ENCODE measurements around the gene C10orf143.
"Not testable (repeated sequence)": the region's sequence is repeated elsewhere in the genome, so short reads cannot be mapped to it uniquely, and the experiment has no call there.

Gene C10orf143

DNA sequence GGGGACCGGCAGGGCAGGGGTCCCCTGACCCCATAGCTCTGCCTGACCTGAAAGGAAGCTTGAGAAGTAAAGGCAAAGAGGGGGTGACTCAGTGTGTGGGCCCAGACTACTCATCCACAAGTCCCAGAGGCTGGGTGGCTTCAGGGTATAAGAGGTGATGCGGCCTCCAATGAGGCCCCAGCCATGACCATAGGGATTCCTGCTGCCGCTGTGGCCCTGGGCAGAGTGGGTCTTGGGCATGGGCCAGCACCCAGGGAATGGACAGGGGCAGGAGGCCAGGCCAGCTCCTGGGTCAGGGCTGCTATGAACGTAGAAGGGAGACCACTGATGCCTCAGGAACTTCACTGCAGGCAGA lies 82.2 kb downstream of the C10orf143 start:
- no peak for FAIRE-seq

DNA sequence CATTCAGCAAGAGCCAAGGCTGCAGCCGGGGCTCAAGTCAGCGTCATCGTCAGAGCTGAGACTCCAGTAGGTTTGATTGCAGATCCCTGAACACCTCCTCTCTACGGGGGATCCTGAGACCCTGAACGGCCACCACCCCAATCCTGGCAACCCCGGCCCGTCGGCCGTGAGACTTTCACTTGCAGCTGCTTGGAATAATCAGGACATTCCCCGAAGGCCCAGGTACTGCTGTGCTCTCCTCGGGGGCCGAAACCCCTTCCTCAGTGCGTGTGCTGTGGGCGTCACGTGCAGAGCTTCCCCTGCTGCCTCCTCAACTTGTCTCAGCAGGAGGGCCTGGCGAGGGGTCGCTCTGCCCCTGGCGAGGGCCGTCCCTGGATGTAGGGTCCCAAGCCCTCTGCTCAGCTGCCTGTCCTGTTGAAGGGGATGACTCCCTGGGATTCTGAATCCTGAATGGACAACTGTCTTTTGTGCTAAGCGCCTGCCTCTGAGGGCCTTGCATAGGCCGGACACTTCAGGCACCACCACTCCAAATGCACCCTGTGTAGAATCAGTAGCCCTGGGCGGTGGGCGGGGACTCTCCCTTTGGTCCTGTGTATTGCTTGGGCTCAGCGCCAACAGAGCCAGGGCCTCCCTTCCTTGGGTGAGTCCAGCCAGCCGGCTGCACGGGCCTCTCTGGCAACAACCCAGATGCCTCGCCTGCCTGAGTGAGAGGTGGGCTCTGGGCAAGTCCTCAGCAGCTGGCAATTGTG lies 82.7 kb downstream of the C10orf143 start:
- FAIRE-seq, result no peak

DNA sequence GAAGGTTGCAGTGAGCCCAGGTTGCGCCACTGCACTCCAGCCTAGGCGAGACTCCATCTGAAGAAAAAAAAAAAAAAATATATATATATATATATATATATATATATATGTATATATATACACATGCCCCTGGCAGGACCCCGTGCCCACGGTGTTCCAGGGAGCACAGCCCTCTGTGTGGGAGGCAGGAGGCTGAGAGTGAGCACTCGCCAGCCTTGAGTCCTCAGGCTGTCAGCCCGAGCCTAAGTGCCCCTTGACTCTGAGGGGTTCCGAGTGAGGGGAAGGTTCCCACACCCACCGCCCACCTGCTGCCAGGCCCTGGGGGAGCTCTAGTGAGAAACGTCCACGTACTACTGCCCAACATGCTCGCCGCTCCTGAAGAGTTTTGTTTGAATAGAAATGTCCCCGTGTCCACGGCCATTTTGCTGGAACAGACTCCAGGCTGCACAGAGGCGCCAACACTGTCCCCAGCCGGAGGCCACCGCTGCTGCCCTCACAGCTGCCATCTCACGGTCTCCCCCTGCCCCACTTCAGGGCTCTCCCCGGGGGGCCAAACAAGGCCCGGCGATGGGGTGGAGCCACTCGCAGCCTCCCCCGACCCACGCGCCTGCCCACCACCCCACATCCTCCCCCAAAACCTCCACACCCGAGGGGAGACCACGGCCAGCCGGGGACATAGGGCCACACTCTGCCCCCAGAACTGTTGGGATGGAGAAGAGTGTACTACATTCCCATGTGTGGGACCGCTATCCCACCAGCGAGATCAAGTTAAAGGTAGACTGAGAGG lies 83.8 kb downstream of the C10orf143 start:
- no peak for FAIRE-seq

DNA sequence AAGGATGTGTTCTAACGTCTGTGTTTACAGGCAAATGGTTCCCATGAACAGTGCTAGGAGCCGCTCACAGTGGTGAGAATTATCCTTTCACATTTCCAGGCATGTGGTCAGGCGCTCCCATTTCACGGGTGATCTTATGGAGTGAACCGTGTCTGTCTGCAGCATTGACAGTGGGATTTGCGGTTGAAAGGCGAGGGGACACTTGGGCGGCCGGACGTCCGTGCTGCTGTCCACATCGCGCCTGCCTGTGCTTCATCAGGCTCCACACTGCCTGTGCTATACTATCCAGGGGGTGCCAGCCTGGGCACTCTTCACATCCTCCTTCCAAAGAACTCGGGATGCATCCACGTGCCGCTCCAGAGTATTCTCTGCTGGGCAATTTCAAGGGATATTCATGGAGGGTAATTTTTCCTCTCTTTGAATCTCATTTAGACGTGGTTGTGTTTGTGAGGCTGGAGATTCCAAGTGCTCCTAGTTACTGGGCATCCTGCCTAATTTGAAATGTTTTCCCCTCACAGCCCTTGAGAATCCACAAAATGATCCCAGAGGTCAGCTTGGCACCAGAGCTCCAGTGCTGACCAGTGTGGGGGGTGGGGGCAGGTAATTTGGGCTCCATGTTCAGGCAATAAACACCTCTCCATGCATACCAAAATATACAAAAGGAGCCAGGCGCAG lies 84.7 kb downstream of the C10orf143 start:
- no peak for FAIRE-seq

DNA sequence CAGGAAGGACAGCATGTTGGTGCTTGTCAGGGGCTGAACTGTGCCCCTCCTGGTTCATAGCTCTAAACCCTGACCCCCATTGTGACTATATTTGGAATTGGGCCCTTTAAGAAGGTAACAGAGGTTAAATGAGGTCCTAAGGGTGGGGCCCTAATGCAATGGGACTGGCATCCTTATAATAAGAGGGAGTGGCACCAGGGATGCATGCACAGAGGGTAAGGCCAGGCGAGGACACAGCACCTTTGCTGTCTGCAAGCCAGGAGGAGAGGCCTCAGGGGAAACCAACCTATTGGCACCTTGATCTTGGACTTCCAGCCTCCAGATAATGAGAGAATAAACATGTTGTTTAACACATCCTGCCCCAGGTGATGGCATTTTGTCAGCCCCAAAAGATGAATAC lies 85.3 kb downstream of the C10orf143 start:
- no peak for FAIRE-seq

DNA sequence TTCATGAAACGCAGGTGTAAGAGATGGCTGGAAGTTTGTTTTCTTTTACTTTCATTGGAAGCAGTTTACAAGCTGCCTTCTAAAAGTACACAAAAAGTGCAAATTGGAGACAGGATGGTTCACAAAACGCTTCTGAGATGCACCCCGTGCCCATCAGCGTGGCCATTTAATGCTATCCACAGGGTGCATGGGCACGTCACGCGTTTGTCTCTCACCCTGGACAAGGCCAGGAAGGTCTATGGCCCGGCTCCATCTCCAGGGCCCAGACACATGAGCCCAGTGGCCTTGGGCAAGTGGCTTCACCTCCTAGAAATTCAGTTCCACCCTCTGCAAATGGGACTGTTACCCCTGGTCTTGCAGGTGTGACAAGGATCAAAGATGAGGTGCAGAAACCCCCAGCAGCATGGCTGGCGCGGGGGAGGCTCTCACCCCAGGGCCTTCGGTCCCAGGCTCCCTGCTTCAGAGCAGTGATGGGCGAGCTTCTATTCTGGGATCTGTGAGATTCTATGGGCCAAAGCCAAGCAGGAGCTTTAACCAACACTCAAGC lies 85.8 kb downstream of the C10orf143 start:
- no peak for FAIRE-seq

DNA sequence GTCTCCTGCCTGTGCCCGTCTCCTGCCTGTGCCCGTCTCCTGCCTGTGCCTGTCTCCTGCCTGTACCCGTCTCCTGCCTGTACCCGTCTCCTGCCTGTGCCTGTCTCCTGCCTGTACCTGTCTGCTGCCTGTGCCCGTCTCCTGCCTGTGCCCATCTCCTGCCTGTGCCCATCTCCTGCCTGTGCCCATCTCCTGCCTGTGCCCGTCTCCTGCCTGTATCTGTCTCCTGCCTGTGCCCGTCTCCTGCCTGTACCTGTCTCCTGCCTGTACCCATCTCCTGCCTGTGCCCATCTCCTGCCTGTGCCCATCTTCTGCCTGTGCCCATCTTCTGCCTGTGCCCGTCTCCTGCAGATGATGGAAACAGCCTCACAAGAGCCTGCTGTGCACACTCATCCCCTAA lies 86.3 kb downstream of the C10orf143 start:
- FAIRE-seq, result not testable (repeated sequence)

DNA sequence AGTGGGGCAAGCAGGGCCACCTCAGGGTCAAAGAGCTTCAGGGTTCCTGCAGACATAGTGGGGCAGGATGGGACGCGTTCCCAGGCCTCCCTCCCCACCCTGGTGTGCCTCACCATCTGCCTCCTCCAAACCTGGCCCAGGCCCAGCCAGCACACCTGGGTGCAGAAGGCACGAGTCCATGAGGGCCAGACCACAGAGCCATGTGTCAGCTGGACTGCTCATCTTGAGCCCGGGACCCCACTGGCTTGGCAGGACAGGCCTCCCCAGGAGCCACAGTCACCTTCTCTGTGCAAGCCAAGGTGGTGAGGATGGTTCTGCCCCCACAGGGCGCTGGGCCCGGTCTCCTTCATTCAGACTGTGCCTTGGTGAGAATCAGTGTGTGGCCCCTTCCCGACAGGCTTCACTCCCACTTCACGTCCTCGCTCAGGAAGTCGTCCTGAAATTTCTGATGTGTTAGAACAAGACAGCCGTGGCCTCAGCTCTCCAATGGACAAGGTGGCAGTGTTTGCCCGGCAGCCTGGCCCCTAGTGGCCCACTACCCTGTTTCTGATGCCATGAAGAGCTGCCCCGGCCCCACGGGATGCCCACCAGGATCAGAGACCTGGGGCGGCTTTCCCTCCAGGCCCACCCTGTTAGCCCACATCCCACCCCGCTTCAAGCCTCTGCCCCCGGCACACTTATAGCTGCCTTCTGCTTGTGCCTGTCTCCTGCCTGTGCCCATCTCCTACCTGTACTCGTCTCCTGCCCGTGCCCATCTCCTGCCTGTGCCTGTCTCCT lies 87.0 kb downstream of the C10orf143 start:
- FAIRE-seq, result no peak

DNA sequence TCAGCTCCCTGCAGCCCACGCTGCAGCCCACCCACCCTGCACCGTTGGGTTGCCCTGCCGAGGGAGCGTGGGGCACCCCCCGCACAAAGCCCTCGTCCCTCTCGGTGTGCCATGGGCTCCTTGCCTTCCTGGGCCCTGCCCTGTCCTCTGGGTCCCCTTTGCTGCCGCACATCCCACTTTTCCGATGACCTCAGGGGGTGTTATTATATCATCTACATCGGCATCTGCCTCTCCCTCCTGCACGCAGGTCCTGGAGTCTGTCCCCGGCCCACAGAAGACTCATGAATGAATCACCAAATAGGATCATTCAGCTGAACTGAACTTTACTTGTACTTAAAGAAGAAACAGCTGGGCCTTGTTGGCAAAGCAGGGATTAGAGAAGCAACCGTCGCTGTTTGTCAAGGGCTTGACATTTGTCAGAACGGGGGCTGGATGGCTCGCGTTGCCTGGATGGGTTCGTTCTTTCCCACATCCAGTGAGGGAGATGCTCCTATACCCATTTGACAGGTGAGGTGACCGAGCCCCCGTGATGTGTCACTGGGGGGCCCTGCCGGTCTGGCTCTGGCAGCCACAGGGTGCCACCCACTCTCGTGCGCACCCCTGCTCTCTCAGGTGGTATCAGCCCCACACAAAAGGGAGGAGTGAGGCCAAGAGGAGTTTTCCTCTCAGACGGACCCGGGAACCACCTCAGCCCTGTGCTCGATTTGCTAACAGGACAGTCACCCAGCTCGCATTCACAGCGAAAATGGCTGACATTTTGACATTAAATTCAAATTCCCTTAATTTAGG lies 87.9 kb downstream of the C10orf143 start:
- FAIRE-seq, result no peak

DNA sequence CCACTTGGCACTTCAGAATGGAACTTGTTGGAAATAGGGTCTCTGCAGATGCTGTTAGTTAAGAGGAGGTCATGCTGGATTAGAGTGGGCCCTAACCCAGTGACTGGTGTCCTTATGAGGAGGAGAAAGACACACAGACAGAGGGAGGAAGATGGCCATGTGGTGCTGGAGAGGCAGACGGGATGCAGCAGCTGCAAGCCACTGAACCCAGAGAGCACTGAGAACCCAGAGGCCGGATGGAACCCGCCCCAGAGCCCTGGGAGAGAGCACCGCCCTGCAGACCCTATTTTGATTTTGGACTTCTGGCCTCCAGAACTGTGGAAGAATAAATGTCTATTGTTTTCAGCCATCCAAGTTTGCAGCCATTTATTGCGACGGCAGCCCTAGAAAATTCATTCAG lies 88.5 kb downstream of the C10orf143 start:
- no peak for FAIRE-seq

DNA sequence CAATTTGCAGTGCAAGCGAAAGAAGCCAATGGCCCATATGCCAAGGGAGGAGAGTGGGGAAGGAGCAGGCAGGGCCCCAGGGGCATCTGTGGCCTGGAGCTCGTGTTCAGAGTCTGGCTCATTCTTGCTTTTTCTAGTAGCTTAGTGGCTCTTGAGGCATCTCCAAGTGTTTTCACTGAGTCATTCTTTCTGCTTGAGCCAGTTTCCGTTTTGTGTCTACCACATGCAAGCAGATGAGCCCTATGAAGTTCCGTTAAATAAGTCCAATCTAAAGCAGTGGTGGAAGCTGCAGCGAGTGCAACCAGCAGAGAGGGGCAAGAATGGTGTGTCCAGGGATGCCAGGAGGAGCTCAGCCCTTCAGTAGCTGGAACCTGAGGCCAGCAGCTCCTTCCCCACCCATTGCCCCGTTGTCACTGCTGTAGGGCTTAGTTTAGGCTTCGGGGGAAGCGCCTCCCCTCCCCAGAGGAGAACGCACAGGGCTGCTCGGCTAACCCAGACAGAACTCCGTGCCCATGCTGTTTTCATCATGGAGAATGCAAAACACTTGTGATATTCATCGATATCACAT lies 89.2 kb downstream of the C10orf143 start:
- FAIRE-seq, result no peak

DNA sequence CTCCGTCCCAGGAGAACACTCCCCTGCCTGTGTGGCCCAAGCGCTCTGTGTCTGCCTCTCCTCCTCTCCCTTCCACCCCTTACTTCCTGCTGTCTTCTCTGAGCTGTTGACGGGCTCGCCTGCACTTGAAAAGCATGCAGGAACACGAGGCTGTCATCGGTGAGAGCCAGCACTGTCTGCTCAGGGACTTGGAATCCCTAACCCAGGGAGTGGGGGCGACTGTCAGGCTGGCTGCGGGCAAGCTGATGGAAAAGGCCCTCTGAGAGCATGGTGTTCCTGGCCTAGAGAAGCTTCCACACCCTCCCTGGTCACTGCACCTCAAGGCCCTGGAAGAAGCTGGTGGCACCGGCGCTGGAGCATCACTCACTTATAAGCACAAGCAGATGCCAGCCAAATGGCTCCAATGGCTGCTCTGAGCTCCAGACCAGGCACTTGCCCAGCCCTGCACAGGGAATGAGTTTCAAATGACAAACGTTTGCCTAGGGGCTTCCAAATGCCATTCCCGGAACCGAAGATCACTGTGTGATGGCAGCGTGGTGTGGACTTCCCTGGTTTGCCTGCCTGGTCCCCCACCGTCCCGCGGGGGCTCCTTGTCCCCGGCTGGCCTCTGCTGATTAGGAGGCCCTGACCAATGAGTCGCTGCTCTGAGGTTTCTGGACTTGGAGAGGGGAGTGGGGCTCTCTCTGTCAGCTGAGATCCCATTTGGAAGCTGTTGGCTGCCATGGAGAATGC lies 89.8 kb downstream of the C10orf143 start:
- no peak for FAIRE-seq

DNA sequence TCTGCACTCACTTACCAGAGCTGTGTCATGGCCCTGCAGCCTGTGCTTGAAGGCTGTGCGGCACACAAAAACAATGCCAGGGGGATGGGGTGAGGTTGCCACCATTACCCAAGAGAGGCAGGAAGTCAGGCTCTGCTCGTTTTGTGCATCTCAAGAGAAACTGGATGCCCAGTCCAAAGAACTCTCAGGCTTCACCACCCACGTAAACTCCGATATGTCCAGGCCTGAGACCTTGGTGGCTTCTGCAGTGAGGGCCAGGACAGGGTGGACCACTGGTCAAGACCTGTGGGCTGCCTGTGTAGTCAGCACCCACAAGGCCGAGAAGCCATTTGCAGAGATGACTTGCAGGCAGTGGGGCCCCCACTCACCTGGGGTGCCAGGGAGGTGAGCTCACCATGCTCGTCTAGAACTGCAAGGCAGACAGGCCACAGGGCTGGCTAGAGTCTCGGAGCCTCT lies 91.9 kb downstream of the C10orf143 start:
- FAIRE-seq, result no peak

DNA sequence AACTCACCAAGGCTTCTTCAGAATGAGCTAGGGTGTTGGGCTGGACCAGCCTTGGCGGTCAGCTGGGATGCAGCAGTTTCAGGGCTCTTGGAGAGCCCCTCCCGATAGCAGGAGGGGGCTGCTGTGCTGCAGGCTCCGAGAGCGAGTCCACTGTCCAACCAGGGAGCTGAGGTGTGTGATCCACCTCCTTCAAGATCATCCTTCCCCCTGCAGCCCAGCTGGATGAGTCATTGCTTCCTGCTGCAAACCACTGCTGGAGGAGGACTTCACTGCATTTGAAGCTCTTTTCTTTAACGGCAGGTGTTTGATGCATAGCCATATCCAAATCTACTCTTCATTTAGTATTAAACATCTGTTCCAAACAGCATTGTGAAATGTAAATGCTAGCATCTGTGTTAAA lies 92.4 kb downstream of the C10orf143 start:
- no peak for FAIRE-seq

DNA sequence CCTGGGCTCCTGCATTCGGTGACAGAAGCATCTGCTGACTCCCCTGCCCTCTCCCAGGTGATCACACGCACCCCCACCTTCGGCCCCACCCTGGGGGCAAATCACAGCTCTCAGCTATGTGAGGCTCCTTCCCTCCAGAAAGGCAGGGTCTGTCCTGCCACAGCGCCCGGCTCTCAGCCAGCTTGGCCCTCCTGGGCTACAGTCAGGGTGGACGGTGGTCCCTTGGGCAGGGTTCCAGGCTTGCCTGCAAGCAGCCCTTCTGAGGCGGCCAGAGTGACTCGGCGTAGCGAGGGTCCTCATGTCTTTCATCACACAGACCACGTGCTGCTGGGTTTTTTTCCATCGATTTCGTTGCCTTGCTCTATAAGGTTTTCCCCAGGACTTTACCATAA lies 93.0 kb downstream of the C10orf143 start:
- no peak for FAIRE-seq

DNA sequence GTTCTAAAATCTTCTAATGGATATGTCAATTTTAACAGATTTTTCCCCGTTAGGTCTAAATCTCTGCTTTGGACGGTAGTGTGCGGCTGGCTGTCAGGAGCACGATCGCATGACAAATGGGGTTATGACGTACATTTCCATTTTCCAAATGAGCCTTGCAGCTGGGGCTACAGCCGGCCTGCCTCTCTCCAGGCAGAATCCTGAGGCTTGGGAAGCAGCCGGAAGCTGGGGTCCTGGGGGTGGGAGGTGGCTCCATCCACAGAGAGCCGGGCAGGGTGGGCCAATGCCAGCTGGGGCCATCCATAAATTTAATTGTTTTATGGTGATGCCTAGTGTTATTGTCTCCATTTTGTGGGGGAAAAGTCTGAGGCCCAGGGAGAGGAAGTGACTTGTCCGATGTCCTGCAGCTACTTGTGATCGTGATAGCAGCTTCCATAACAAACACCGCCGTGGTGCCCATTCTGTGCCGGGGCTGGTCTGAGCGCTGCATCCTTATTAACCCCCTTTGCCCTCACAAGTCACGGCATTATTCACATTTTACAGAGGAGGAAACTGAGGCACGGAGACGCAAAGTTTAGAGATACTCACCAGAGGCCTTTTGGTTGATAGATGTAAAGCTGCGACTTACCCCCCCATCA lies 93.5 kb downstream of the C10orf143 start:
- no peak for FAIRE-seq

DNA sequence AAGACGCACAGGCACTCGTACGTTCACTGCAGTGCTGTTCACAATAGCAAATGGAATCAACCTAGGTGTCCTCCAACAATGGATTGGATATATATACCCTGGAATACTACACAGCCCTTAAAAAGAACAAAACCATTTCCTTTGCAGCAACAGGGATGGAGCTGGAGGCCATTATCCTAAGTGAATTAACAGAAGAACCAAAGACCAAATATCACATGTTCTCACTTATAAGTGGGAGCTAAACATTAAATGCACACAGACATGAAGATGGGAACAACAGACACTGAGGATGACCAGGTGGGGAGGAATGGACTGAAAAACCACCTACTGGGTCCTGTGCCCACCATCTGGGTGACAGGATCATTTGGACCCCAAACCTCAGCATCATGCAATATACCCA lies 94.5 kb downstream of the C10orf143 start:
- FAIRE-seq, result no peak

DNA sequence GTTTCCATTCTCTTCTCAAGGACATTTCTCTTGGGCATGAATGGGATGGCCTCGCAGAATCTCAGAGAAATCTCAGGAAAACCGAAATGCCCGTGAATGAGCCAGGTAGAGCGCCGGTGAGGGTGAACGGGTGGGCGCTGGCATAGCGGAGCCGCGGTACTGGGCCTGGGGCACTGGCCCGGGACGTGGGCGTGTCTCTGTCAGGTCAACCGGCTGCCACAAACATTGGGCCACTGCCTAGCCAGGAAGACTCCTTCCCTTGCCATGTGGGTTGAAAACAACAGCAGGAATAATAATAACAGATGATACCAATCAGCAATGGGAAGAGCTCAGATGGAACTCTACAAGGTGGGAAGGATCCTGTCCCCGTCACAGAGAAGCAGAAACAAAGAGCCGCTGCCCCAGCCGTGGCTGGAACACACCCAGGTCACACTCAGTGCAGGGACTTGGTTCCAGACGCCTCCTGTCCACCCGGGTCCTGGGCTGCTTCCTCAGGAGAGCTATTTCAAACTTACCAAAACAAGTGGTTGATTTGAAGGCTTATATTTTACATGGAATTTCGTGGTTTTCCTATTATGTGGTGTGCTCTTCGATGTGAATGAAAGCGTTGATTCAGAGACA lies 95.4 kb downstream of the C10orf143 start:
- FAIRE-seq, result no peak

DNA sequence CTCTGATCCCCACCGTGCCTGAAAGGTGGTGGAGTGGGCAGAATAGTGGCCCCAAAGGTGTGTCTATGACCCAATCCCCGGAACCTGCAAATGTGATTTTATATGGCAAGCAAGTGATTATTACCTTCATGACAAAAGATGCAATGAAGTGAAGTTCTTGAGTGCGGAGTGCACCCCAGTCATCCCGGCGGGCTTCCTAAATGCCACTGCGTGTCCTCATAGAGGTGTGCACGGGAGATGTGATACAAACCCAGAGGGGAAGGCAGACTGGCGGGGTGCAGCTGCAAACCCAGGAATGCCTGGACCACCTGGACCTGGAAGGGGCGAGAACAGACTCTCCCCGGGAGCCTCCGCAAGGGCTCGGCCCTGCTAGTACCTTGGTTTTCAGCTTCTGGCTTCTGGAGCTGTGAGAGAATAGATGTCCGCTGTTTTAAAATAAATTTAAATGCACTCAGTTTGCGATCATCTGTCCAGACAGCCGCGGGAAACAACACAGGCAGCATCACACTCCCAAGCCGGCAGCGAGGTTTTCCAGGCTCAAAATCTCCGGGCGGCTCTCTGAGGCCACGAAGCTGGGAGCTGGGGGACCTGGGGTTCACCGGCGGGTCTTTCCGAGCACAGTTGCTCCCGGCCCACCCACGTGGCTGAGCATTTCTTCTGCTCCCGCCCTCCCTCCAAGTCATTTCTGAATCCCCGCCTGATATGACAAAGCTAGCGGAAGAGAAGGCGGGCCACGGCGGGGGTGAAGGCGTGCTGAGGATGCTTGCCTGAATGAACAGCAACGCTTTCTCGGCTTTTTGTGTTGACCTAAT lies 96.2 kb downstream of the C10orf143 start:
- FAIRE-seq, result no peak
